NCI-H774 (cell line): Measurements from ENCODE around the gene PLEKHG1.

ENCODE experiments used
- DNase-seq: peaks from one replicate; lab custom pipeline; 2025; lab: John Stamatoyannopoulos, UW

Gene PLEKHG1

GRCh38 chr6:150589852-150590251, 9.8 kb upstream of the PLEKHG1 start:
- DNase-seq: no peak

GRCh38 chr6:150590446-150590845, 9.2 kb upstream of the PLEKHG1 start:
- no peak for DNase-seq

- no peak for DNase-seq
These were observed 7.2 kb upstream of the PLEKHG1 start for GRCh38 chr6:150592377-150592995.

GRCh38 chr6:150593119-150593518, 6.6 kb upstream of the PLEKHG1 start:
- DNase-seq: no peak

GRCh38 chr6:150596439-150596838, 3.2 kb upstream of the PLEKHG1 start:
- DNase-seq: no peak

- DNase-seq: no peak
These were observed 1.3 kb upstream of the PLEKHG1 start for GRCh38 chr6:150598401-150598800.

GRCh38 chr6:150598858-150599198, 857 bp upstream of the PLEKHG1 start:
- no peak for DNase-seq

GRCh38 chr6:150600010-150600300, 270 bp downstream of the PLEKHG1 start:
- DNase-seq: no peak

- peak; percentile 70 for DNase-seq
These were observed 774 bp downstream of the PLEKHG1 start for GRCh38 chr6:150600301-150601017.

GRCh38 chr6:150601439-150601838, 1.8 kb downstream of the PLEKHG1 start:
- no peak for DNase-seq

GRCh38 chr6:150603176-150603575, 3.5 kb downstream of the PLEKHG1 start:
- no peak for DNase-seq

GRCh38 chr6:150604467-150604866, 4.8 kb downstream of the PLEKHG1 start:
- DNase-seq: no peak

GRCh38 chr6:150605333-150605732, 5.6 kb downstream of the PLEKHG1 start:
- no peak for DNase-seq

GRCh38 chr6:150606168-150606591, 6.5 kb downstream of the PLEKHG1 start:
- no peak for DNase-seq

GRCh38 chr6:150606647-150607328, 7.1 kb downstream of the PLEKHG1 start:
- DNase-seq: no peak

- DNase-seq: no peak
These were observed 7.6 kb downstream of the PLEKHG1 start for GRCh38 chr6:150607329-150607650.

- DNase-seq: no peak
These were observed 10.9 kb downstream of the PLEKHG1 start for GRCh38 chr6:150610584-150610983.

GRCh38 chr6:150613269-150613668, 13.6 kb downstream of the PLEKHG1 start:
- no peak for DNase-seq

GRCh38 chr6:150615967-150616366, 16.3 kb downstream of the PLEKHG1 start:
- no peak for DNase-seq

- DNase-seq: no peak
These were observed 16.9 kb downstream of the PLEKHG1 start for GRCh38 chr6:150616586-150616985.

- DNase-seq: no peak
These were observed 17.4 kb downstream of the PLEKHG1 start for GRCh38 chr6:150617062-150617461.

GRCh38 chr6:150617496-150618460, 18.1 kb downstream of the PLEKHG1 start:
- no peak for DNase-seq

- no peak for DNase-seq
These were observed 19.6 kb downstream of the PLEKHG1 start for GRCh38 chr6:150619275-150619674.
